NCI-H2171 treated with DMSO at 0.1 percent for 48 hours (cell line): ENCODE data around the gene STK4.

Experiments
- DNase-seq: peaks from one replicate; lab custom pipeline; 2025; lab: John Stamatoyannopoulos, UW

Gene STK4

DNA sequence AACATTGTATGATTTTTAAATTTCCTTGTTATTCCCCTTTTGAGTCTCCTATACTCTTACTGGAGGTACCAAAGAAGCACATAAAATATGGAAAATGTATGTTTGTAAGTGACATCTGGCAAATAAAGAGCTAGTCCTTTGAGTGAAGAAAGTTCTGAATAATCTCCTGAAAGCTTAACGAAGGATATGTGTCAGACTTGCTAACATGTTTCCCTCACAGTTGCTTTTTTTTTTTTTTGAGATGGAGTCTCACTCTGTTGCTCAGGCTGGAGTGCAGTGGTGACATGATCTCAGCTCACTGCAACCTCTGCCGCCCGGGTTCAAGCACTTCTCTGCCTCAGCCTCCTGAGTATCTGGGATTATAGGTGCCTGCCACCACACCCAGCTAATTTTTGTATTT, 63.6 kb downstream of the STK4 start:
- no peak for DNase-seq

GRCh38 chr20:45032276-45032675, 66.0 kb downstream of the STK4 start:
- no peak for DNase-seq

GRCh38 chr20:45032781-45033180, 66.5 kb downstream of the STK4 start:
- DNase-seq: no peak

DNA sequence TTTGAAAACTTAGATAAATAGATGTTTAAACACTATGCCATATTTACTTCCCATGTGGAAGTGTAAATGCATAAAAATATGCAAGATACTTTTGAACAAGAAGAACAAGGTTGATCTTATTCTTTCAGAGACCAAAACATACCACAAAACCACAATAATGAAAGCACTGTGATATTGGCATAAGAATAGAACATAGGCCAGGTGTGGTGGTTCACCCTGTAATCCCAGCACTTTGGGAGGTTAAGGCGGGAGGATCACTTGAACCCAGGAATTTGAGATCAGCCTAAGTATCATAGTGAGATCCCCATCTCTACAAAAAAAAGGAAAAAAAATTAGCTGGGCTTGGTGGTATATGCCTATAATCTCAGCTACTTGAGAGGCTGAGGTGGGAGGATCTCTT, 68.1 kb downstream of the STK4 start:
- no peak for DNase-seq

DNA sequence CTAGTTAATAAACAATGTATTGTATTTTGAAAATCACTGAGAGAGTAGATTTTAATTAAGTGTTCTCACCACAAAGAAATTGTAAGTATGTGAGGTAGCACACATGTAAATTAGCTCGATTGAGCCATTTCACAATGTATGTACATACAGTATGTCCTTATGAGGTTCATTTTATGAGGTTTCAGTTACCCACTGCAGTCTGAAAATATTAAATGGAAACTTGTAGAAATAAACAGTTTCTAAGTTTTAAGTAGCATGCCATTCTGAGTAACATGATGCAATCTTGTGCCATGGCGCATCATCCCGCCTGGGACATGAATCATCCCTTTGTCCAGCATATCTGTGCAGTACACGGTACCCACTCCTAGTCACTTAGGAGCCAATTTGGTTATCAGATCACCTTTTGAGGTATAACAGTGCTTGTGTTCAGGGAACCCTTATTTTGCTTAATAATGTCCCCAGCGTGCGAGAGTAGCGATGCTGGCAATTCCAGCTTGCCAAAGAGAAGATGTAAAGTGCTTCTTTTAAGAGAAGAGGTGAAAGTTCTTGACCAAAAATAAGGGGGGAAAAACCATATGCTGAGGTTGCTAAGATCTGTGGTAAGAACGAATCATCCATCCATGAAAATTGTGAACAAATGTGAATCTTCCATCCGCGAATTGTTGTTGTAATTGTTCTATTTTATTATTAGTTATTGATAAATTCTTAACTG, 69.9 kb downstream of the STK4 start:
- DNase-seq: no peak

DNA sequence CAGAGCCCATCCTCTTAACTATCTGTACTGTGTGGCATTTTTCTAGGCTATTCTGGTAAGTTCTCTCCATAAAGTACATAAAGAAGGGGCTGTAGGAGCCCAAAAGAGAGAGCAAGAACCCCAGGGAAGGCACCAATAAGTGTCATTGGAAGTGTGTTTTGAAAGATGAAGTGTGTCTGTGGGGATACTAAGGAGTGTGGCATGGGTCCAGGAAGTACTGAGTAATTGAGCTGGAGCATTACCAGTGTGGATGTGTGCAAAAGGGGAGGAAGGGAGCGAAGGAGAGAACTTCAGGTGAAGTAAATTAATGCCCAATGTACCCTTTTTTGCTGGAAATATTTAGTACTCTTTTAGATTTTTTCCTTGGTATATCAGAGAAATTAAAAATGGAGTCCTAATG, 70.7 kb downstream of the STK4 start:
- DNase-seq: no peak

GRCh38 chr20:45037635-45038034, 71.3 kb downstream of the STK4 start:
- no peak for DNase-seq

- DNase-seq: no peak
Observed at GRCh38 chr20:45038745-45039474, 72.6 kb downstream of the STK4 start.

DNA sequence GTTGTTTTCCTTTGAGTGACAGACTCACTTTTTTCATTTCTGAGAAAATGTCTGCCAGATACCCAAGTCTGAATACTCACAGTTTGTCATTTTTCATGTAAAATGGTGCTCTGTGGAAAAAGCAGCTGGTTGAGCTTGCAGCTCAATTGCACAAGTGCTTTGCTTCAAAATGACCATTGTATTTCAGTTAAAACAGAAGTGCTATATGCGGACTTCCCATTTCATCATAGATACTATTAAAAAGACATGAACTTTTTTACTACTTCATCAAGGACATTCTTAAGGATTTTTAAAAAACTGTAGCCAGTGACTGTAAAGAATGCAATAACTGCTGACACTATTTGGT, 73.1 kb downstream of the STK4 start:
- no peak for DNase-seq

GRCh38 chr20:45041464-45042337, 75.4 kb downstream of the STK4 start:
- peak; percentile 37 for DNase-seq

DNA sequence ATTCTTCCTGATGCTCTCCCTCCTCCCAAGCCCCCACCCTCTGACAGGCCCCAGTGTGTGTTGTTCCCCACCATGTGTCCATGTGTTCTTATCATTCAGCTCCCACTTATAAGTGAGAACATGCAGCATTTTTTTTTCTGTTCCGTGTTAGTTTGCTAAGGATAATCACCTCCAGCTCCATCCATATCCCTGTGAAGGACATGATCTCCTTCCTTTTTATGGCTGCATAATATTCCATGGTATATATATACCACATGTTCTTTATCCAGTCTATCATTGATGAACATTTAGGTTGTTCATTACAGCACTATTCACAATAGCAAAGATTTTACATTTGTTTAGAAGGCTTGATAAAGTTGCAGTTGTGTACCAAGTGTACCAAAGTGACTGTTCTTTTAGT, 76.7 kb downstream of the STK4 start:
- DNase-seq: no peak

DNA sequence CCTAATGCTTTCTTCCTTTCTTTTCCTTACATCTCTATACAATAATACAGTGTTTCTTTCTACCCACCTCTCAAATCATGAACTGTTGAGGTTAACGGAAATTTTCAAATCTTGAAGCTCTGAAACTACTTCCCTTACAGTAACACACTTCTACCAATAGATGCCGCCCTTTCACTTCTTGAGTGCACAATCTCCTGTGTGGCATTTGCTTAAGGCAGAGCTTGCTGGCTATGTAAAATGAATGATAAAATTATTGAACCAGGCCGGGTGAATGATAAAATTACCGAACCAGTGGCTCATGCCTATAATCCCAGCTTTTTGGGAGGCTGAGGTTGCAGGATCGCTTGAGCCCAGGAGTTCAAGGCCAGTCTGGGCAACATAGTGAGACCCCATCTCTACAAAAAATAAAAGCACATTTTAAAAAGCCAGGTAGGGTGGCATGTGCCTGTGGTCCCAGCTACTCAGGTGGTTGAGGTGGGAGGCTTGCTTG, 77.8 kb downstream of the STK4 start:
- DNase-seq: peak; percentile 75

GRCh38 chr20:45044601-45045000, 78.3 kb downstream of the STK4 start:
- no peak for DNase-seq

DNA sequence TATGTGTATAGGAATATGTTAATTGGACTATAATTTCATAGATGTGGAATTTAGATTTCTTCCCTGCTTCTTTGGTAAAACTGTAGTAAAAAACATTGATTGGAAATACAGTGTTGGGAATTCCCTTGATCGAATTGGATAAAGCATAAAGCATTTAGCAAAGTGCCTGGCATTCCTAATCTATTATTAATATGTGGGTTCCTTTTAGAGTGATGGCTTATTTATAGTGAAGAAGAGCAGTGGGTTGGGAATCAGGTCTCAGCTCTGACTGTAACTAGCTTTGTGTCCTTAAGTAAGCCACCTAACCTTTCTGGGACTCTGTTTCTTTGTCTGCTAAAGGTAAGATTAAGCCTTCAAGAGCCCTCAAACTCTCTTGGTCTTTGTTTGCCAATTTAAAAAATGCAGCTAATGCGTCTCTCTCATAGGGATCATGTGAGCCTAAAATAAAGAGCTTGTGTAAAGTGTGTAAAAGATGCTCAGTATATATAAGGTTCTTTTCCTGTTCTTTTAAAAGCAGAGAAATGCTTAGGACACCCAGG, 81.3 kb downstream of the STK4 start:
- no peak for DNase-seq

DNA sequence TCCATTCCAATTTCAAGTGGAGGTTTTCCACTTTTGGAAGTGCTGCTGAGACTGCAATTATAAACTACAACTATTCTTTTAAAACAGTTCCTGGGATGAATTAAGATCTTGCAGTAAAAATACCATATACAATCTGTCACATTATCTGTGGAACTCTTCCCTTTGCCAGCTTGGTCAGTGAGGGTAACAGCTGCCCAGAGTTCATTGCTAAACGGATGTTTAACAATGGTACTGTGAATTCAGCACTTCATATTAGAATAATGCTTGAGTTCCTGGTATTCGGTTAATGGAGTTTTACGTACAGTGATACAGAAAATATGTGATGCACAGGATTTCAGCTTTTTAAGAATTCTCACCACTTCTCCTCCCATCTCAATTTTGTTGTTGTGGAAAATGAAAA, 83.1 kb downstream of the STK4 start:
- no peak for DNase-seq

DNA sequence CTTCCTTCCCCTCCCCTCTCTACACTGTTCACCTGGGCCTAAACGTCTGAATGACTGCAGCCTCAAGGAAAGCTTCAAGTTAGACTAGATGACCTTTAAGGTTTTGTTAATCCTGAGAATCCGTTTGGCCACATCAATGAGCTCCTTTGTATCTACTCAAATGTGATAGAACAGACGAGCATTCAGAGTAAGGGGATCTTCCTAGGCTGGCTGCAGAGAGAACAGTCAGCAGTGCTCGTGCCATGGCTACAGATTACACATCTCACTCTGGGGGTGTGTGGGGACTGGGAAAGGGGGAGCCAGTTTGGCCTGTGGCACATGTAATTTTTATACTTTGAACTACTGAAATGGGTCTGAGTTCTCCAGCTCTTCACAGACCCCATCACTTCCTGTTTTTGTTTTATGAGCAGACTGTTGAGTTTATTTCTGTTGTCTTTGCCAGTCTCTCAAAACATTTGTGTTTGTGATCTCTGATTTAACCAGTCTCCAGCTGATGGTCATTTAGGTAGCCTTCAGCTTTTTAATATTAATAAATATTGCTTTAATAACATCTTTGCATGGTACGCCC, 83.7 kb downstream of the STK4 start:
- no peak for DNase-seq

DNA sequence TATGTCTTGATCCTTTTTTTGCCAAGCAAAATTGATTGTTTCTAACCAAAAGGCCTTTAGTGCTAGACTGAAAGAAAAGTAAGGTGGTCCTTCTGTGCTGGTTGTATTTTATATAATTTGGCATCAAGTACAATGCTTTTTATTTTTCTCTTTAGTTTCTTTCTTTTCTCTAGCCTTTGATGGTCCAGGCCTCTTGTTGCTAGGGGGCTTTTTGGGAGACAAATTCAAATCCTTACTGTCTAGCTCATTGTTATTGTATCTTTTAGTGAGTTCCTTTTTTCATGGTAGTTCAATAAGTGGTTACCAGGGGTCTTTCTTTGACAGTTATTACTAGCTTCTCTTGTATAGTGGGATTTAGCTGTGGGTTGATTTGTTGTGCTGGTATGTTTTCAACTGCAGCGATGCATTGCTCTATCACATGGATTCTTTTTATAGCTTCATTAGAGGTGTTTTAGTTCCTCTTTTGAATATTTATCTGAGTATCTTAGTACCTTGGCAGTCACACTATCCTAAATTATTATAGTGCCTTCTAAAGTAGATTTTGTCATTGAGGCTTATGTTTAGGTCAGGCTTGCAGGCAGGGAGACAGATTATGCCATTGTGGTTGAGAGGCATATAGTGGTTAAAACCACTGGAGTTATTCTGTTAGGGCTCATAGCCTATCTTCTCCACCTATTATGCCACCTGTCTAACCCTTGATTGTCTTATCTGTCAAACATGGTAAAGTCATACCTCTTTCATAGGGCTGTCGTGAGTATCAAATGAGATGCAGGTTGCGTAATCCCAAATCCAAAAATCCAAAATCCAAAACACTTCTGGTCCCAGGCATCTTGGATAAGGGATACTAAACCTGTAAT, 85.1 kb downstream of the STK4 start:
- no peak for DNase-seq

DNA sequence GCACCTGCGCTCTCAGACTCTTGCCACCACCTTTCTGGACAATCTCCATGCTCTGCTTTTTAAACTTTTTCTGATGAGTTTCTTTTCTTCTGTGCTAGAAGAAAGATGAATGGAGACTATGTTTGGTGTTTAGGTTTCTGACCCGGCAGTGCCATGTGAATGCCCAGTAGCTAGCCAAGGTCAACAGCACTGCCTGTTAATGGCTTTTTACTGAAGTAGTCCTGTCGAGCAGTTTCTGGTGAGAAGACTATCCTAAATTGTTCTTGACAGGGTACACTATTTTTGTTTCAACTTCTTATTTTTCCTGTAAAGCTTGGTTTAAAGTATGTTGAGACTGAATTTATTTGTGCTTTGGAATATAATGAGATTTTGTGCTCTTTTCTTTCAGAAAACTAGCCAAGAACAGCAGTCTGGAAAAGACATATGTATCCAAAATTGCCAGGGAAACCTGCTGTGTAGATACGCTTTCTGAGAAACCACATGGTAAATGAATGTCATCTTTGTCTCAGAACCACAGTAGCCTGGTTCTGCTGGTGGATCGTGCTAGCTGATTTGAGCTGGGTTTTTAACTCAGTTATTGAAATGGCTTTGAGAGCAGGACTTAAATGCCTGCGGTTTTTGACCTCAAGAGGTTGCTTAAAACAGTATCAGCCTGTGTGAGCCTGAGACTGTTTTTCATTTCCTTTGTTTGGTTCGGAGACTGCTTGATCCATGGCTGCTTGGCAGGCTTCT, 86.6 kb downstream of the STK4 start:
- no peak for DNase-seq

GRCh38 chr20:45053430-45054351, 87.4 kb downstream of the STK4 start:
- peak; percentile 14 for DNase-seq
